ENCODE data around the gene PPL.
"Not testable (repeated sequence)": the region's sequence is repeated elsewhere in the genome, so short reads cannot be mapped to it uniquely, and the experiment has no call there.

The PPL gene

DNA sequence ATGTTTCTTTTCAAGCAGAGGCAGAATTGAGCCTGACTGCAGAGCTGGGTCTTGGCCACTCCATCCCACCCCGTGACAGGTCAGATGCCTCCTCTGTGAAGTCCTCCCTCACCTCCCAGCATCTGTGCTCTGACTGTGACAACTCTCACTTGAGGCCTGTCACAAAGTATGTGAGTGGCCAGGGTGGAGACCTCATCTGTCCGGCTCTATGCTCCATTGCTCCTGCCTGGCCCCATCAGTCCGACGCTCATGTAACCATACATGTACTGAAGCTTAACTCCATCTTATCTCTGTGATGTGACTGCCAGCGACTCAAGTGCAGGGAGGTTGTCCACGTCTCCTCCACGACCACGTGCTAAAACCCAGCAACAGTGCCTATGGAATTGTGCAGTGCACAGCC lies 3.5 kb downstream of the PPL start:
- DNase-seq: no peak

DNA sequence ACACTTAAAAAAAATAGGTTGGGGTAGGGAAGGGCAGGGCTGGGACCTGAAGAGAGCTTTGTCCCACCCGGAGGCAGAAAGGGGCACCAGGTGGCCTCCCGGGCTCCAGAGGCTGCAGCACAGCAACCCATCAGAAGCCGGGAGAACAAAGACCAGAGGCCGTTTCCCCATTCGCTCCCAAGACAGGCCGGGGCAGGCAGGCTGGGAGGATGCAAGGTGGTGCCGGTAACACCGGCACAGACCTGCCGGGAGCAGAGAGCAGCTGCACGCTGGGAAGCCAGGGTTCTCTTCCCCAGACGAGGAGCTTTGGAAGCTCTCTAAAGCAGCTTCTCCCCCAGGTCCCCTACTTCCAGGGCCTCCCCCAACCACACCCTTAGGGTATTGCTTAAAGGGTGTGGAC lies 5.6 kb downstream of the PPL start:
- DNase-seq: no peak

DNA sequence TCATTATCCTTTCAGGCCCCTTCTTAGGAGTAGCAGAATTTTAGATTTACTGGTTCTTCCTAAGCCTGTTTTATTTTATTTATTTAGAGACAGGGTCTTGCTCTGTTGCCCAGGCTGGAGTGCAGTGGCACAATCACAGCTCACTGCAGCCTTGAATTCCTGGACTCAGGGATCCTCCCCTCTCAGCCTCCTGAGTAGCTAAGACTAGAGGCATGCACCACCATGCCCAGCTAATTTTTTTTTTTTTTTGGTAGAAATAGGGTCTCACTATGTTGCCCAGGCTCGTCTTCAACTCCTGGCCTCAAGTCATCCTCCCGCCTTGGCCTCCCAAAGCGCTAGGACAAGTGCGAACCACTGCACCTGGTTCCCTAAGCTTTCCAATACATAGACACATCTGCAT lies 7.3 kb downstream of the PPL start:
- not testable (repeated sequence) for DNase-seq

DNA sequence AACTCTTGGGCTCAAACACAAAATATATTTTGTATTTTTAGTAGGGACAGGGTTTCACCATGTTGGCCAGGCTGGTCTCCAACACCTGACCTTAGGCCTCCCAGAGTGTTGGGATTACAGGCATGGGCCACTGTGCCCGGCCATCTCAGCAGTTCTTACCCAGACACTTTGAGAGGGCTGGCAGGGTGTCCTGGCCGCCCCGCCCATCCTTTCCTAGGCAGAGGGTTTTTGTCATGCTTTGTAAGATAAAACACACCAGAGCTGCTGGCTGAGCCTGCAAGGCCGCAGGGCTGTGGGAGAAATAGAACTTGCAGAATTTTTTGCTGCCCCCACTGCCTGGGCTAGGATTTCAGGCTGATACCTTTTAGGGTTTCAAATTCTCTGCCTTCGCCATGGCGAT lies 8.7 kb downstream of the PPL start:
- no peak for DNase-seq

DNA sequence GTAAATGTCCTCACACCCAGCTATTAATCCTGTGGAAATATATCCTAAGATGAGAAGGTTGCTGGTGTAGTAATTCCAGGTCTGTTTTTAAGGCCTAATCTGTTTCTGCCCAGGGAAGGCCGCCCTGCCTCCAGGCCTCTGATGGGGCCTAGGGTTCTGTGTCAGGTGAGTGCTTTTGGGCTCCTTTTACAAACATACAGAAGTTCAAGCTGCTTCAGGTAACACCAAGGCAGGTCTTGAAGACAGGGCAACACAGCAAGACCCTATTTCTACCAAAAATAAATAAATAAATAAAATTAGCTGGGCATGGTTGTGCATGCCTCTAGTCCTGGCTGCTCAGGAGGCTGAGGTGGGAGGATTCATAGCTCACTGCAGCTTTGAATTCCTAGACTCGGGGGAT lies 9.3 kb downstream of the PPL start:
- DNase-seq: no peak

DNA sequence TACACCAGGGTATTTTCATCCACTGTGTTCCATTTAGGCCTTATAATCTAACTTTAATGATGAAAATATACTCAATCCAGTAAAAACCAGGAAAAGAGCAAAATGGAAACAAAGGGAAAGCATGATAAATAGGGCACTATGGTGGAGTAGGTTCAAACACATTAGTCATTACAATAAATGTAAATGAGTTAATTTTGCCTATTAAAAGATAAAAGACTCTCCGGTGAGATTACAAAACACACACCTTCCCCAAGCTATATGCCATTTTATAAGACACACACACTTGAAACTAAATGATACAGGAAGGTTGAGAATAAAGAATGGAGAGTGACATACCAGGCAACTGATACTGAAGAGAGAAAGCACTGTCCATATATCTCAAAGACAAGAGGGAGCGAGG lies 10.0 kb downstream of the PPL start:
- no peak for DNase-seq

DNA sequence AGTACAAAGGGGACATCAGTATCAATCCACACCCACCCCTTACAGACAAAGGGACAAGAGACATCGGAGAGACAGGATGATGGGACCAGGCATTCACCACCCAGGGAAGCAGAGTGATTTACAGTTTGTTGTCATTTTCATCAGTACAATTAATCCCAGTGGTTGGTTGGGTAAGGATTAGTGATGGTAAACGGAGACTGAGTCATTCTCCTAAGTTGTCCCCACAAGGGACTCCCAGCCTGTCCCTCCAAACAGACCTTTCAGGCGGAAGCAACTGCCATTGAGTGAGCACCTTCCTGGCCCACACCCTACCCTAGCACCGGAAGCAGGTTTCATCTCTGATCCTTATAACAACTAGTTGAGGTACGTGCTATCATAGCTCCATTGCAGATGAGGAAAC lies 11.2 kb downstream of the PPL start:
- no peak for DNase-seq

DNA sequence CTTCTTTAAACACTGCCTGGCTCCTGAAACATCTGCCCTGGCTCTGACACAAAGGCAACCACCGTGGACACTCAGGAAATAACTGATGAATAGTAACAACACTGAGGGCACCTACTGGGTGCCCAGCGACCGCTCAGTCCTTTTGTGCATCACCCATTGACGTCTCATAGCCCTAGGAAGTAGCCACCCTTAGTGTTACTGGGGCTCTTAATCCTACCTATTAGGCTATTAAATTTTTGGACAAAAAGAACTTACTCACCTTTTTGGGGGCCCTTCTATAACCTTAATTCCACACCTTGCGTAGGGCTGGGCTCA lies 11.7 kb downstream of the PPL start:
- DNase-seq: no peak

DNA sequence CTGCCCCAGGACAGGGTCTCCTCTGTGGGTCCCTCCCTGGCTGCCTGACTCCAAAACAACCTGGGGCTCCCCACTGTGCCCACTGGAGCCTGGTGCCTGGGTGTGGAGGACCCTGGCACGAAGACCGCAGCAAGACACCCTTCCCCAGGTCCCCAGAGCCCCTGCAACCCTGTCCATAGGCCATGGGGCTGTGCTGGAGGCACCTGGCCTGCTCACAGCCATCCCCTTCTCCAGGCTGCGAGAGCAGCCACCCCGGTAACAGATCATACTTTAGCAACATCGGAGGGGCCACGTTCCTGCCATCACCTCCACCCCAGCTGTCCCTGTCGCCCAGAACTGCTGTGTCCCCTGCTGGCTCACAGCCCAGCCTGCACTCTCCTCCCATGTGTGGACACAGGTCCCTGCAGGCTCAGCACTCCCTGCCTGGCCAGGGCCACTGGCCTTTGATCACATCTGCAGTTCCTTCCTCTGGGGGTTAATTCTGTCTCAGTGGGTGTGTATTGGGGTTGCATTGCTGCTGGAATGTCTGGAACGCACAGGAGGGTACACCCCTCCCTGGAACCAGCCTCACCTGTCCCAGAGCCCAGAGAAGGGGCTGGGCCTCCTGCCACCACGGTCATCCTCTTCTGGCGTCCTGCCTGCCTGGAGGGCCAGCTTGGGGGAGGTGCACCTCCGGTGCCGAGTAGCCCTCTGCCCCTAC lies 12.2 kb downstream of the PPL start:
- DNase-seq: no peak

DNA sequence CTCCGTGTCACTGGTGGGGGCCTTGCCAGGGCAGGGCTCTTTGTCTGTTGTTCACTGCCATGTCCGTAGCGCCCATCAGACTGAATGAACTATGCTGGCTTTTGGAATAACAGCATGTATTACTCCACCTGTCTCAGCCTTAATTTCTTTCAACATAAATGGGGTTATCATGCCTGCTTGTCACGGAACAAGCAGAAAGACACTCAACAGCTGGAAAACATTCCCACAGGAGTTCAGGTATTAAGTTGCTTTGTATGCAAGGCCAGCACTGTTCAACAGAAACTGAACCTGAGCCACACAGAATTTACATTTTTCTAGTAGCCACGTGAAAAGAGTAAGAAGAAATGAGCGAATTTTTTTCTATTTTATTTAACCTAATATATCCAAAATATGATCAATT lies 13.1 kb downstream of the PPL start:
- DNase-seq: no peak

DNA sequence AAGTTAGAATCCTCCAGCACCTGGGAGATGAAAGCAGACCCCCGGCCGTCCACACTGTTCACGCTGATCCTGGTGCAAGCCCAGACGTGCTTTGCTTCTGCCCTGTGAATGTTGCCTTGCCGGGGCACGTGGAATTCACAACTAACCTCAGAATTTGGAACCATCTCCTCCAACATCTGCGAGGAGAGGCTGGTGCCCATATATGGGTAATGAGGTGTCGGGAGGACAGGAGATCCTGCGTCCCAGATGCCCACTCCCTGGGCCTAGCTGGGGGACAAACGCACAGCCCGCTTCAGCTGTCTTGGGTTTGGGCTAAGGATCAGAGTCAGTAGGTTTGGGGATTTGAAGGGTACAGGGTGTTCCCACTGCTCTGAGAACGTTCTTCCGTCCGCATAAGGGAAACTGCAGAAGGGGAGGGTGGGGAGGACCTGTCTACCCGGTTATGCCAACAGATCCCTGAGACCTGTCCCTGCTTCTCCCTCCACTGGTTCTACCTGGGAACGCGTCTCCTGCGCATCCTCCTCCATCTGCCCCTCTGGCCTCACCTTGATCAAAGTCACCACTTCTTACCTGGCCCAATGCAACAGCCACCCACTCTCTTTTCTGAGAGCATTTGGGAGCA lies 14.1 kb downstream of the PPL start:
- no peak for DNase-seq

DNA sequence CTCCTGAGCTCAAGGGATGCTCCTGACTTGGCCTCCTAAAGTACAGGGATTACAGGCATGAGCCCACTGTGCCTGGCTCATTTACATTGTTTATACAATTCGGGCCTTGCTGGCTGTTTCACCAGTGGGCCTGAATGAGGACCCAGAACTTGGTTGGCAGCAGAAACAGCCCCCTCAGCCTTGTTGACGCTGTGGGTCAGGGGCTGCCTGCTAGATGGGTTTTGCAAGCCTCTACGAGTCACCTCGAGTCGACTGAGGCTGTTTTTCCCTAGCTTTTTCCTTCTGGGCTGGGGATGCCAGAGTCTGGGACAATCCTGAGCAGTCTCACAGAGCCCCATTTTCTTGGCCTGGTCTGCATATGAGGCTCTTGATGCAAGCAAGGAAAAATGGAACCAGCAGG lies 16.1 kb downstream of the PPL start:
- DNase-seq: no peak

DNA sequence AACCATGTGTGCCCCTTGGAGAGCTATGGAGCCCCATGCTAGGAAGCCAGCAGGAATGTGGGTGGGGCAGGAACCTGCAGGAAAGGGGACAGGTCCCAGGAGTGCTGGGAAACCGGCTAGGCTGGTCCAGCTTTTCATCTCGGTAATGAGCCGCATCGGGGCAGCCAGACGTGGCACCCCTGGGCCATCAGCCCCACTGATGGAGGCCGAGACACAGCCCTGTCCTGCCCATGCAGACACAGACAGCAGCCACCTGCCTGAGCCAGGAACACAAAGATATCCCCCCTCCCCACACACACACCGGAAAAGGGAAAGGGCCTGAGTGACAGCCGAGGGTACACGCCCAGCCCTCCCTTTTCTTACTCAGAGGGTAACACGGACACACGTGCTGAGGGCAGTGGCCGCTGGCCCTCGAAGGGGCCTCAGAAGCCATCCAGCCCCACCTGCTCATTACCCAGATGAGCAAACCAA lies 18.1 kb downstream of the PPL start:
- DNase-seq: no peak

DNA sequence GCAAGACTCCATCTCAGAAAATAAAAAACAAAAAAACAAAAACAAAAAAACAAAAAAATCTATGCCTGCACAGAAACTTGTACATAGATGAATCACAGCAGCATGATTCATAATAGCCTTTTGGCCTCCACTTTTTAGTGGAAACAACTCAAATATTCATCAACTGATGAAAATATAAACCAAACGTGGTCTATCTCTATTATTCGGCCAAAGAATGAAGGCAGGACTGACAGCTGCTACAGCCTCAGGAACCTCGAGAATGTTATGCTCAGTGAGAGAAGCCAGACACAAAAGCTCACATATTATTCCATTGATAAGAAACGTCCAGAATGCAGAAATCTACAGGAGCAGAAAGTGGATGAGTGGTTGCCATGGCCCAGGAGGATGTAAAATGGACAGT lies 19.8 kb downstream of the PPL start:
- no peak for DNase-seq

DNA sequence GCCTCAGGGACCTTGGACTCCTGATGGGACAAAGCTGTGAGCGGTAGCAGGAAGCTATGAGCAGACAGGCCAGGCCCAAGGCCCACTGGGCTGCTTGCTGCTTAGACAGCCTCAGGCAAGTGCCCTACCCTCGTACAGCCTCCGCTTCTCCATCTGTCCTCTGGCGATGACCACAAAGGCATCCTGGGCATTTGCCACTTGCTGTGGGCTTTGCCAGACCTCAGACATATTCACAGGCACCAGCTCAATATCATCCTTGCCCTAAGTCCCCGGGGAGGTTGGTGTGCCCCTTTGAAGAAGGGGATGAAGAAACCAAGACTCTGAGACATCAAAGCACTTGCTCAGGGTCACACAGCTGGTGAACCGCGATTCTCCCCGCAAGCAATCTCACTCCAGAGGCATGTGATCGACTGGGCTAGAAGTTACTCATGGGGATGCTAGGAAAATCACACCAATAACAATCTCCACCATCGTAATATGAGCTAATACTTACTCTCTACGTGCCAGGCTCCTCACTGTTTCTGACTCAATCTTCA lies 21.7 kb downstream of the PPL start:
- DNase-seq: no peak

DNA sequence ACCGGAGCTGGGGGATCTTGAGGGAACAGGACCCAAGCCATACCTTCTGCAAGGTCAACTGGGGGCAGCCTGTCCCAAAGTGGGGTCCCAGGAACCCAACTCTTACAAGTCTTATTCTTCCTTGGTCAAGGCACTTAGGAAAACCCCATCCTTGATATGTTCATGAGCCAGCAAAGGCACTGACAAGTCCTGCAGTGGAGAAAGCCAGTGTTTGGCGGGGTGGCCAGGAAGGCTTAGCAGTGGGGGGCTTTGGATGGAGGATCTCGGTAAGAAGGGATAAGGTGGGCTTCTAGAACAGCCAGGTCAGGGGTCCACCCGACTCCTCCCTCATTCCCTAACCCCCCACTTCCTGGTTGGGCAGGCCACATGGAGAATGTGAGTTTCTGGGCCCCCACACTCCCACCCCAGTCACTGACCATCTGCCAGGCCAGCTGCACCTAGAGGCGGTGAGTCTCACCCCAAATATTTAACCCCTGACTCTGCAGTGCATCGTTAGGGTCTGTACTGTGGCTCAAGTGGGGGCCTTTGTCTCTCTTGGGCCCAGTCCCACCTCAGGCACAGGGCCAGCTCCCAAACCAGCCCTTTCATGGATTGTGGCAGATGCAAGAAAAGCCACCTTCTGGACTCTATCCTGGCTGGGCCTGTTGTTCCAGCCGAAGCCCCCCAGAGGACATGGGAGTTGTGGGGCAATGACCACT lies 22.3 kb downstream of the PPL start:
- no peak for DNase-seq

DNA sequence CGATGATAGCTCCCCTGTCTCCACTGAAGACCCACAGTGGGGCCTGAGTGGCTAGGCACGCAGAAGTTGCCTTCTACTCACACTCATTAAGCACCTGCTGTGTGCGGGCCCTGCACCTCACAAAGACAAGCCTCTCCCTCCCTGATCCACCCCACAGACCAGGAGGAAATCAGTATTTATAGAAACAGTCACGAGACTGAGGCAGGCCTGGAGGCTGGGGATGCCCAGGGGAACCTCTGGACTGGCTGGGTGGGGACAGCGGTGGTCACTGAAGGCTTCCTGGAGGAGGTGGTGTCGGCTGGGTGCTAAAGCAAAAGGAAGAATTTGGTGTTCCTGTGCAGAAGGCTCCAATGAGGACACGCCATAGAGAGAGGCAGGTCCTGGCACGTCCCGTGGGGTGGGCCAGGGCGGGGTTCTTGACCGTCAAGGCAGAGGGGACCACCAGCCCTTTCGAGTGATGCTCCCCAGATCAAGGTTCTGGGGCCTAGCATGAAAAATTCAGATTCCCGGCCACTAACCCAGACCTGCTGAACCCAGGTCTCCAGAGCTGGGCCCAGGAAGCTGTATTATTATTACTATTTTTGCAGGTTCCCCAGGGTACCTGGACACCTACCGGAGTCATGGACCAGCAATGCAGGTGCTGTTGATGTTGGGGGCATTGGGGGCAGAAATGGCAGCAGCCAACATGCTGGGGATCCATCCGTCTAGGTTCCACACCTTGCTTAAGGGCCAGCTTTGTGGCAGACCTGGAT lies 23.0 kb downstream of the PPL start:
- DNase-seq: no peak

DNA sequence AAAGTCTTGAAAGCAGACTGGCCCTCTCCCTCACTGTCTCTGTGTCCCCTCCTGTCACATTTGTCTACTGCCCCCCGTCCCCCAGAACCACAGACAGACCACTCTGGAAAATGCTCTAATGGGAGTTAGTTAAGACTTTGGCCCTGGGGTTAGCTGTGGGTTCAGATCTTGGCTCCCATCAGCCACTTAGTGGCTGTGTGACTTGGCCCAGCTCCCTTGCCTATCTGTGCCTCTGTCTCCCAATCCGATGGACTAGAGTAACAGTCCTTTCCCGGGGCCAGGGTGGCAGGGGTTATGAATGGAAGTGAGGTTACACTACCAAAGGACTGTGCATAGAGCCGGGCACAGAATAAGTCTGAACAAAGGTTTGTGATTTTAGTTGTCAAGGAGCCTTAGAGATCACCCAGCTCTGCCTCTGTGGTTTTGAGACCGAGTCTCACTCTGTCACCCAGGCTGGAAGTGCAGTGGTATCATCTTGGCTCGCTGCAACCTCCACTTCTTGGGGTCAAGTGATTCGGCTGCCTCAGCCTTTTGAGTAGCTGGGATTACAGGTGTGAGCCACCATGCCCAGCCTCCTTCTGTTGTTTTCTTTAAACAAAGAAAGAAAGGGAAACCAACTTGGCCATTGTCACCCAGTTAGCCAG lies 23.7 kb downstream of the PPL start:
- no peak for DNase-seq

DNA sequence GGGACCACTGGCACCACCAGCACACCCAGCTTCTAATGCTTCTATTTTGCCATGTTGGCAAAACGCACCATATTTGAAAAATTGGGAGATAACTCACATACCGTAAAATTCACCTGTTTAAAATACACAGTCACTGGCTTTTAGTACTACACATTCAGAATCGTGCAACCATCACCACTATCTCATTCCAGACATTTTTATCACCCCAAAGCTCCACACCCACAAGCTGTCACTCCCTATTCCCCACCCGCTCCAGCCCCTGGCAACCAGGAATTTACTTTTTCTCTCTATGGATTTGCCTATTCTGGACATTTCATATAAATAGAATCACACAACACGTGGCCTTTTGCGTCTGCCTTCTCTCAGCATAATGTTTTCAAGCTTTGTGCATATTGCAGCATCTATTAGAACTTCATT lies 25.0 kb downstream of the PPL start:
- no peak for DNase-seq

DNA sequence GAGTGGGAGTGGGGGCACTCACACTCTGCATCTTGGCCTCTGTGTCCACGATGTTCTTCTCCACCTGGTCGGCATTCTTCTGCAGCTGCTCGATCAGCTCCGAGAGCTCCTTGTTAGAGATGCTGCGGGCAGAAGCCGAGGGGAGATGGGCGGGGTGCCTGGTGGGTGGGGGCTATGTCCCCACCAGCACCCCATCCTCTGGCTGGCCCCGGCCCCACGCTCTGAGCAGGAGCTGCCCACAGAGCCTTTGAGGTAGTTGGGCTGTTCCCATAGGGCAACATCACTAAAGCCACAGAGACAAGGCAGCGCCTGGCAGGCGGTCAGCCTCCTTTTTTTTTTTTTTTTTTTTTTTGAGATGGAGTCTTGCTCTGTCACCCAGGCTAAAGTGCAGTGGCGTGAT lies 26.1 kb downstream of the PPL start:
- DNase-seq: no peak

DNA sequence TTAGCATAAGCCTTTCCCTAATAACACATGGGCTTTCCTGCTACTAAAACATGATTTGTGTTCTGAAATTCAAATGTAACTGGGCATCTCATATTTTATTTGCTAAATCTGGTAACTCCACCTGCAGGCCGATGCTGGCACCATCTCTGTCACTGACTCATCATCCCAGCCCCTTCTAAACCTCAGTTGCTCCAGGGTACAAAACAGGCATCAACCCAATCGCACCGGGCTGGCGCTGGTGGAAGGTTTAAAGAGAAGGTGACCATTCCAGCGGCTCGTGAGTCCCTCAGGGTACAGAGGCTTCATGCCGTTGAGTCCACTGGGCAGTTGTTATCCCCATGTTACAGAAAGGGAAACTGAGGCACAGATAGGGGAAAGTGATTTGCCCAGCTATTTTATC lies 27.1 kb downstream of the PPL start:
- no peak for DNase-seq

DNA sequence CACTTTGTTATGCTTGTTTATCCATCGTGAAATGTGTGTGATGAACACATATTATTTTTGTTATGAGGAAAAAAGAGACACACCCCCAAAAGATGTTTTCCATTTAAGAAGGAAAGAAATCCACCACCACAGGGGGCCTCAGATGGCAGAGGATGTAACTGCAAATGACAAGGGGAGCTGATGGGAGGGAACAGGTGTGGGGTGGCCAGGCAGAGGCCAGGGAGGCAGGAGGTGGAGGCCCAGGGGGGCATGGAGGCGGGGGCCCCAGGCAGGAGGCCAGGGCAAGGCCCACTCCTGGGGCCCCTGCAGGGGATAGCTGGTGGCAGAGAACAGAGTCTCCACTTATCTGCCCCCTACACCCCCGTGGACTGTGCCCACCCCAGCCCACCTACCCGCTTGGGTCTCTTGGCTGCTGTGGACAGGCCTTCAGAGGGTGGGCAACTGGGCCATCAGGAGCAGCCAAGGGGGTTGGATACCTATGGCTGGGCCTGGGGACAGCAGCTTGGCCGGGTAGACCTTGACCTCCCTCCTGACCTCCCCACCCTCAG lies 28.0 kb downstream of the PPL start:
- no peak for DNase-seq

Data from NCI-H1092 (cell line).